GM19372 (cell line): ENCODE data around the gene PIRT.
"Not testable (repeated sequence)": the region's sequence is repeated elsewhere in the genome, so short reads cannot be mapped to it uniquely, and the experiment has no call there.

ENCODE experiments used
- ATAC-seq: cut with Tn5 transposase; IDR thresholded peaks from one replicate; pipeline ENCODE4 v1.9.1; 2021; ENCODE audit warnings: mild to moderate bottlenecking, low read depth, moderate library complexity; ENCODE audit not compliant: unreplicated experiment

Gene PIRT

GRCh38 chr17:10837921-10838320, at the start of gene PIRT:
PIRT (minus strand) TSS chr17:10838087; CDS start chr17:10825645, 12,442 bp downstream.
- no peak for ATAC-seq

- no peak for ATAC-seq
Measured at GRCh38 chr17:10881959-10882358, 44.1 kb upstream of the PIRT start.

GRCh38 chr17:10879190-10879836, 41.4 kb upstream of the PIRT start:
- ATAC-seq = no peak

GRCh38 chr17:10875984-10876555, 38.2 kb upstream of the PIRT start:
- no peak for ATAC-seq

GRCh38 chr17:10875430-10875851, 37.6 kb upstream of the PIRT start:
- no peak for ATAC-seq

GRCh38 chr17:10871914-10872313, 34.0 kb upstream of the PIRT start:
- no peak for ATAC-seq

- no peak for ATAC-seq
Measured at GRCh38 chr17:10870336-10871050, 32.6 kb upstream of the PIRT start.

- ATAC-seq = not testable (repeated sequence)
Measured at GRCh38 chr17:10868744-10869143, 30.9 kb upstream of the PIRT start.

- no peak for ATAC-seq
Measured at GRCh38 chr17:10859051-10859450, 21.2 kb upstream of the PIRT start.

GRCh38 chr17:10857976-10858375, 20.1 kb upstream of the PIRT start:
- no peak for ATAC-seq

- not testable (repeated sequence) for ATAC-seq
Measured at GRCh38 chr17:10846636-10847035, 8.7 kb upstream of the PIRT start.

- no peak for ATAC-seq
Measured at GRCh38 chr17:10845388-10845751, 7.5 kb upstream of the PIRT start.

- peak; percentile 96 for ATAC-seq
Measured at GRCh38 chr17:10844621-10845387, 6.9 kb upstream of the PIRT start.

- ATAC-seq = no peak
Measured at GRCh38 chr17:10843811-10844210, 5.9 kb upstream of the PIRT start.

- ATAC-seq = no peak
Measured at GRCh38 chr17:10842658-10843057, 4.8 kb upstream of the PIRT start.

GRCh38 chr17:10838682-10839081, 795 bp upstream of the PIRT start:
- no peak for ATAC-seq

GRCh38 chr17:10836966-10837590, 809 bp downstream of the PIRT start:
- ATAC-seq = no peak

- ATAC-seq = no peak
Measured at GRCh38 chr17:10836145-10836544, 1.7 kb downstream of the PIRT start.

GRCh38 chr17:10831696-10832095, 6.2 kb downstream of the PIRT start:
- no peak for ATAC-seq

- no peak for ATAC-seq
Measured at GRCh38 chr17:10827898-10828552, 9.9 kb downstream of the PIRT start.
